ENCODE results near the gene DHRS4L2.
"Not testable (repeated sequence)": the region's sequence is repeated elsewhere in the genome, so short reads cannot be mapped to it uniquely, and the experiment has no call there.

DNA sequence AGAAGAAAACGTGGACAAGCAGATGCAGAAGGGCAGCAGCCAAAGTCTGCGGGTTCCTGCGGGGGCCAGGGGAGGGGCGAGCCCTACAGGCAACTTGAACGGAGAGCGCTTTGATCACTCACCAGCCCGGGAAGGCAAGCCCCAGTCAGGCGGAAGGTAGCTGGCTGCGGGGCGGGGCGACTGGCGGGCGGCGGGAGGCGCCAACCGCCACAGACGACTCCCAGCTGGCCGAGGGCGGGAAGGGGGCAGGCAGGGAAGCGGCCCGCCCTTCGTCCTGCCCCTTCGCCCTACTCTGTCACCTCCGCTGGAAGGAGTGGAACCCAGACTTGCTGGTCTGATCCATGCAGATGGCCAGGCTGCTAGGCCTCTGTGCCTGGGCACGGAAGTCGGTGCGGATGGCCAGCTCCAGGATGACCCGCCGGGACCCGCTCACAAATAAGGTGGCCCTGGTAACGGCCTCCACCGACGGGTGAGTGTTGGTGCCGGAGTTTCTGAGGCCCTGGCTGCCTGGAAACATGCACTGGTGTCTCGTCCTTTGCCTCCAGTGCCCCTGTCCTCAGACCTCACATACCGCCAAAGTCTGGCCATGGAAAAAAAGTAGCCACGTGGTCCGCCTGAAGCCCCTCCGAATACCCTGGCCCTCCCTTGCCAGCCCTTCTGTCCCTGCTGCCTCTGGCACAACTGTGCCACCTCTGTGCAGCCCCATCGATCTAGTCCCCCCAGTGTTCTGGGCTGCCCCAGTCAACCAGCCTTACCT lies at the start of gene DHRS4L2:
- TF ChIP-seq GATA2, GATA3 (IDR thresholded peaks at IDR 0.05; ENCODE audit: low read depth, low read length): not testable (repeated sequence)
